Stimulated activated CD8-positive, alpha-beta memory T cell treated with anti-CD3 and anti-CD28 coated beads, Interleukin-2, amount 100 ng/mL, for 48 hours (primary cell): ENCODE measurements around the gene CC2D1B.

Experiments
- DNase-seq, 2 donors: peaks; one replicate each; pipeline ENCODE4 v3.0.0-alpha.2; 2020; ENCODE audit warnings: low read depth in 2 of 2

CC2D1B gene

DNA sequence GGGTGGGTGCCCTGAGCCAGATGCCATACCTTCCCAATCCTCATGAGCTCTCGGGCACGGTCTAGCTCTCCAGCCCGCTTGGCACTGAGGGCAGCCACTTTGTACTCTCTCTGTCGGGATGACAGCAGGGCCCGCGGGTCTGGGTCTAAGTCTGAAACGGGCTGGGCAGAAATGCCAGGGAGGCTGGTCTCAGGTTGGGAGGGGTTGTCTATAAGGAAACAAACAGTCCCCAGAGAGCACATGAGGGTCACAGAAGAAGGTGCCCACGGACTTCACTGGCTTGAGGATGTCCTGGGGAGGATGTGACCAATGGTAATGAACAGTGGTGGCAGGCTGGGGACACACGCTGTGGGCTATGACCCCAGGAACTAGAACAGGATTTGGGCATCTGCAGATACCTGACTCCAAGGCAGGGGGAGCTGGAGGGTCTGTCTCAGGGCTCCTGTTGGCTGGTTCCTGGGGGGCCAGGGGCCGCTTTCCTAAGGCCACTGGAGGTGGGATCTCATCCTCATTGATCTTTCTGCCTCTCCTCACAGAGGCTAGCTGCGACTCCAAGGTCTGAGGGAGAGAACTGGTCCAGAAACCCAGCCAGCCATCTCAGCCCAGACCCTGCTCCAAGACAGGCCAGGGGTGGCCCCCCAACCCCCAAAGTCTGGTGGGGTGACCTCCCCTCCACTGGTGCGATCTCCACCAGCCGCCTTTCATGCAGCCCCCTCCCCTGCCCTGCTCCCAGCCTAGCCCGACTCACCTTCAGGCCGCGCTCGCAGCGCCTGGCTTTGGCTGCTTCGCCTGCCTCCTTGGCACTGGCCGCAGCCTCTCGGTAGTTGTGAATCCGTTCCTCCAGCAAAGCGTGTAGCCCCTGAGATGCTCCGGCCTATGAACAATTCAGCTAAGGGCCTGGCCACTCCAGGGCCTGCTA lies 6.1 kb downstream of the CC2D1B start:
- DNase-seq = no peak

GRCh38 chr1:52358851-52359497 lies 7.0 kb downstream of the CC2D1B start:
- no peak for DNase-seq

- DNase-seq = no peak
Observed at GRCh38 chr1:52357397-52357796, 8.6 kb downstream of the CC2D1B start.

DNA sequence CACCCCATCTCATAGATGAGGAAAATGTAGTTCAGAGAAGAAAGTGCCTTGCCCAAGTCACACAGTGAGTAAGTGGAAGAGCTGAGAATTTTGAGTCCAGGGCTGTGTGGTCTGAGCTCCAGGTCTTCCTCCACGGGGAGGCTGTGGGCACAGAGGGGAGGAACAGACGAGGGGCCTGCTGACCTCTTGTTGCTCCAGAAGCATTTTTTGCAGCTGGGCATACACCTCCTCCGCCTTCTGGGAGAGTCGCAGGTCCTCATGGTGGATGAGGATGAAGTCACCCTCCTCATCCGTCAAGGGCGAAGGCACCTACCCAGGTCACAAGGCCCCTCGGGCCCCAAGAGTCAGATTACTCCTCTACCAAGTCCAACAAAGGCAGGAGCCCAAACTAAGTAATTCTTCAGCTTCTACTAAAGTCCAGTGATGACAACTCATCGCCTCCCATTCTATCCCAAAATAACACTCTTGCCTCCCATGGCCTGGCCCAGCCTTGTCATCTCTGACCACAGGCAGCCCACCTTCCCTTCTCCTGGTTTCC lies 9.1 kb downstream of the CC2D1B start:
- no peak for DNase-seq

DNA sequence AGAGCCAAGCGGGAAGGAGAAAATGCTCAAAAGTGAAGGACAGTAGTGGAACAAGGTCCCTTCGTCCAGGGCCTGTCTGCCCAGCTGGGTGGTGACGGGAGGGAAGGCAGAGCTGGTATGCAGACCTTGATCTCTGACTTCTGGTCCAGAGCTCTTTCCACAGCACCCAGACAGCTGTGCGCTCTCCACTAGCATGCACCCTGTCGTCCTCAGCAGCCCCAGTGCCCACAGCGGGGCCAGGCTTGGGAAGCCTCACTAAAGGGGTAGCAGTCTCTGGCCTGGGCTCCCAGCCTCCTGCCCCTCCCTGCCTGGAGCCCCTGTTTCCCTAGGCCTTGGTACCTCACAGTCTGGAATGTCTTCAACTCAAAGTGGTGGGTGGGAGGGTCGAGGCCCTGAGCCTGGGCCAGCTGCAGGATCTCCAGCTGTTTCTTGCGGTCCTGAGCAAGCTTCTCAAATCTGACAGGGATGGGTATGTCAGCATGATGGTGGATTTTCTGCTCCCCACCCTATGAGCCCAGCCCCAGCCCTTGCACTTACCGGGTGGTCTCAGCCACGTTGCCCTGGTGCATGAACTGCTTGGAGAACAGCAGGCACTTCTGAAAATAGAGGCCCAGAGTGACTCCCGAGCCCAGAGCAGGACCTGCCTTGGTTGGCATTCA lies 10.0 kb downstream of the CC2D1B start:
- no peak for DNase-seq

DNA sequence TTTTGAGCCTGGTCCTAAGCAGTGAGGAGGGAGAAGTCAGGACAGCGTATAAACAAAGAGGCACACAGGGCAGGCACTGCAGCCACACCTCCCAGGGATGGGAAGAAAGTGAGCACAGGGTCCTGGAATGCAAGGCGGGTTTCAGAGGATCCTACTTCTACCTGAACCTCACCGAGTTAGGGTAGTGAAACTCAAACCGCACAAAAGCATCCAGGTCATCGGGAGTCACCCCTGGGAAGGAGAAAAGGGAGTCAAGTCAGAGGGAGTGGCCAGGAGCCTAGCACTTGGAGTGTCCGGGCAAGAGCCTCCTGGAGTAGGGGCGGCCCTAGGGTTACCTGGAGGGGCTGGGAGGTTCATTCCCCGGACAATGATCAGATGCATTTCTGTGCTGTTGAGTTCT lies 10.6 kb downstream of the CC2D1B start:
- DNase-seq = no peak

GRCh38 chr1:52352690-52353089 lies 13.3 kb downstream of the CC2D1B start:
- DNase-seq = no peak

- DNase-seq = no peak
Observed at GRCh38 chr1:52348704-52349300, 17.2 kb downstream of the CC2D1B start.

- DNase-seq = no peak
Observed at GRCh38 chr1:52346653-52347052, 19.4 kb downstream of the CC2D1B start.

- no peak for DNase-seq
Observed at GRCh38 chr1:52345252-52345651, 20.8 kb downstream of the CC2D1B start.

DNA sequence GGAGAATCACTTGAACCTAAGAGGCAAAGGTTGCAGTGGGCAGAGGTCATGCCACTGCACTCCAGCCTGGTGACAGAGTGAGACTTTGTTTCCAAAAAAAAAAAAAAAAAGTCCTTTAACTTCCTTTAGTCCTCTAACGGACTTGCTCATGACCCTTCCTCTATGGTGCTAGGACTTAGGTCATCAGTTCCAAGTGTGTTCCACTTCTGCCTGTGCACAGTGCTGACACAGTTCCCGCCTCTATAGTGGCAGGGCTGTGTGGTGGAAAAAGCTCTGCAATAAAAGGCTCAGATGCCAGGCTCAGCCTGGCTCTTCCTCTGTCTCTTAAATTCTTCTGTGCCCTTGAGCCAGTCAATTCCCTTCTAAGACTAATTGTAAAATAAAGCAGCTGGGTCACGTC lies 22.0 kb downstream of the CC2D1B start:
- no peak for DNase-seq

DNA sequence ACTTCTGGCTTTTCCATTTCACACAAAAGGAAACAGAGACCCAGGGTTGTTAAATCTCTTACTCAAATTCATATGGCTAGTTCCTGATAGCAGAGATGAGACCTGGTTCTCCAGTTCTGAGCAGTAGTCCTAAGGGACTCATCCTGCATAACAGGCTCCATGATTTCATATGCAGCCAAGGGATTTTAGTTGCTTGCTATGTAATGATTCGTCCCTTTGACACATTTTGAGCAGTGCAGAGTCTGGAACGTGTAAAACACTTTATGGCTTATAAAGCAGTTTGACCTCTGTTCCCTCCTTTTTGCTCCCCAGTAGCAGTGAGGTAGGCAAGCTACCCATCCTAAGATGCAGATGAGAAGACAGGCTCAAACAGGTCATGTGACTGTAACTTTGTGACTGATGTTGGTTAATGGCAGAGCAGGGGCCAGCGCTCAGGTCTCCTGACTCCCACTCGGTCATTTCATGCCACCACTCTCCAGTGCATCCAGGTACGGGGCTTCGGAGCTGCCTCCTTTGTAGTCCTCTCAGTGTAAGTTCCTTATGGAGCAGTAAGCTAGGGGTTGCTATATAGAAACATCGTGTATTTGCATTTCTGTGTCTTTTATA lies 24.2 kb downstream of the CC2D1B start:
- no peak for DNase-seq

DNA sequence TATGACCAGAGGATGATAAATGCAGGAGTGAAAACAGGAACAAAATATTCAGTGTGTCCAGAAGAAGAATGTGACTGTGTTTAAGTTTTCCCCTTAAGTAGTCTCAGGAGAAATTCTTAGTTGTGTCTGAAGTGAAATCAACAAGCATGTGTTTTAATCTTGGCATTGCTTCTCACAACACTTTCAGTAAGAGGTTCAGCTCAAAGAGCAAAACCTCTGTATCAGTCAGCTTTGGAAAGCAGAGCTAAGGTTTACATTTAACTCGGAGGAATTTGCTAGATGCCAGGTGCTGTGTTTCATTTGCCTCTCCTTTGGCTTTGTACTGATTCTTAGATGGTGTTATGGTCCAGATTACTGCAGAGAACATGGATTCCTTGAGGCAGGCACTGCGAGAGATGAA lies 28.6 kb downstream of the CC2D1B start:
- DNase-seq = no peak

DNA sequence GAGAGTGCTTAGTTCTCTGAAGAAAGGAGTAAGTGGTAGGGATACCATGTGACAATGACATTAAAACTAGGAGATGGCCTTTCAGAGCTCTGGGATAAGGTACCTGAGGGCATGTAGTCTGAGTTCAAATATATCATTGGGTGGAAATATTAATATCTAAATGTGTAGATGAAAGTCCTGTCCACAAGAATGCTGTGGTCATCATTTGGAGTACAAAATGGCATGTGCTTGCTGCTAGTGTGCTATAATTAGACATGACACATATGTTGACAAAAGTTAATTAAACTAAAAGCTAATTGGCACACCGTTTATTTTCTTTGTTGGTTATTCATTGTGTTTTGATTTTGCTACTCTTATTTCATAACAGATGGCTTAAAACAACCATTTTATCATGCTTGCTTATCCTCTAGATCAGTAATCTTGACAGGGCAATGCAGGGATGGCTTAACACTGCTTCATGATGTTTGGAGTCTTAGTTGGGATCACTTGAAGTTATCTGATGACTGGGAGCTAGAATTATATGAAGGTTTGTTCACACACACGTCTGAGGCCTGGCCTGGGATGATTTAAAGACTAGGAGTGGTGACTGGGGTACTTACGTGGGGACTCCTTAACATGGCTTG lies 31.0 kb downstream of the CC2D1B start:
- no peak for DNase-seq

- no peak for DNase-seq
Observed at GRCh38 chr1:52332411-52332810, 33.6 kb downstream of the CC2D1B start.

DNA sequence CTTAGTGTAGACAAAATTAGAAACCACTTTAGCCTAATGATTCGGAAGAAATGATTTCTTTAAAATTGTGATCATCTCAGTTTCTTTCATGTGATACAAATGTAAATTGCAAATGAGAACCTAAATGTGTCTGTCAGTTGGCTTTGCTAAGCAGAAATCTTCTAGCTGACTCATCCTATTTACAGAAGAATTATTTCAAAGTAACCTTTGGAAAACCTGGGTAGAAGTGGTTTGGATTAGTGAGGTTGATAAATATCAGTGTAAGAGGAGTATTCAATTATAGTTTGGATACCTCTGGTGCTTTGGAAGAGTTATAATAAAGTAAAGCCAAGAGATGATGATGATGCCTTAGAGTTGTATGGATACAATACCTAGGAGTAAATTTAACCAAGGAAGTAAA lies 37.4 kb downstream of the CC2D1B start:
- DNase-seq = no peak

- no peak for DNase-seq
Observed at GRCh38 chr1:52325786-52326185, 40.2 kb downstream of the CC2D1B start.

- DNase-seq = no peak
Observed at GRCh38 chr1:52323731-52324130, 42.3 kb downstream of the CC2D1B start.

DNA sequence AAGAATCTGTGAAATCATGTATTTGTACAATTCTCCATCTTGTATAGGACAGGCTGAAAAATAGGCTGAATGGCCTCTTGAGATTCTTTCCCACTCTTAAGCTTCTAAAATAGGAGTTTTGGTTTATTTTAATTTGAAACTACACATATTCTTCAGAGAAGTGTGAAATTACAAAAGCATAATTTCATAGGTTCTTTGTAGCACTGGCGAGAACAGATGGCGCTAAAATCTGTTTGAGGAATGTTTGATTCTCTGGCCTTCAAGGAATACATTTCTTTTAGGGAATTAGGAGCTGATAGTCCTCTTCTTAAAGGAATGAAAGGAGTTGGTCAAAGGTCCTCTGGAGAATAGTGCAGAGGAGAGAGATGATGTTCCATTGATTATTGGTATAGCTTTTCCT lies 44.9 kb downstream of the CC2D1B start:
- no peak for DNase-seq

DNA sequence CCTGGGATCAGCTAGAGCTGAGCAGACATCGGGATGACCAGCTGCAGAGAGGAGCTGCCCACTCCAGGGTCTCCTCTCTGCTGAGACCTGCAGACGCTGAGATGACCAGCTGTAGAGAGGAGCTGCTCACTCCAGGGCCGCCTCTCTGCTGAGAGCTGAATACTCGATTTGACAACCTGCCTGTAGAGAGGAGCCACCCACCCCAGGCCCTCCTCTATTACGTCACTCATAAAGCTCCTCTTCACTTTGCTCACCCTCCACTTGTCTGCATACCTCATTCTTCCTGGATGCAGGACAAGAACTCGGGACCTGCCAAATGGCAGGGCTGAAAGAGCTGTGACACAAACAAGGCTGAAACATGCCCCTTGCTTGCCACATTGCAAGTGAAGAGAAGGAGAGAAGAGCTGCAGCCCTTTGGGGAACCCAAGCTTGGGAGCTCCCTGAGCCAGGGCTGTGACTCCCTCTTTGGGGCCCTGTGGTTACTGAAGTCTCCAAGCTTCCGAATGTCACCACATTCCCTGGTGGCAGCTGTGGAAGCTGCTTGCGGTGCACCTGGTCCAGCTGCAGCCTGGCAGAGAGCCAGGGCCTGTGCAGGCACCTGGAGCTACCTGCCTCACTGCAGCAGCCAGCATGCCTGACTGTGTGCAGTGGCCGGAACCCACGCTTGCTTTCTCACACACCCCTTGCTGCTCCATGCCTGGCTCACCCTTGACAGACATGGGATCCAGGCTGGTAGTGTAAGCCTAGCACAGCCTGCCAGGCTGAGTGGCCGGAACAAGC lies 59.6 kb downstream of the CC2D1B start:
- DNase-seq = no peak
